ENCODE data around the gene USP34. TPM values are rescaled to one million over a fixed set of nuclear protein-coding genes. Genes with fewer than 3 reads are reported as not detected.

The USP34 gene
- total and polyA plus RNA-seq, 9 of the 15 experiments (the other 6 are each of a cell fraction or from before 2014, with no cell fraction given), result 19.8 to 108 (median 67.8) TPM

GRCh38 chr2:61288070-61288841, 182.6 kb downstream of the USP34 start (continued):
- TF ChIP-seq MCM5 (IDR thresholded peaks at IDR 0.05; ENCODE audit: low read depth), result no peak
- no peak for TF ChIP-seq MED1 (CRISPR knock-in tag; IDR thresholded peaks at IDR 0.05; ENCODE audit: borderline replicate concordance)
- no peak for TF ChIP-seq ZFP30 (CRISPR knock-in tag; IDR thresholded peaks at IDR 0.05; ENCODE audit: borderline replicate concordance)
- TF ChIP-seq ZC3H4 (CRISPR knock-in tag; IDR thresholded peaks at IDR 0.05; ENCODE audit: borderline replicate concordance), result no peak
- TF ChIP-seq, protein P1, sequence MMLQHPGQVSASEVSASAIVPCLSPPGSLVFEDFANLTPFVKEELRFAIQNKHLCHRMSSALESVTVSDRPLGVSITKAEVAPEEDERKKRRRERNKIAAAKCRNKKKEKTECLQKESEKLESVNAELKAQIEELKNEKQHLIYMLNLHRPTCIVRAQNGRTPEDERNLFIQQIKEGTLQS (IDR thresholded peaks at IDR 0.05), result peak; percentile 98
- TF ChIP-seq, protein P1 (CRISPR knock-in tag; conservative IDR thresholded peaks at IDR 0.05), result peak; percentile 54; the same call in 1 of the 2 replicates
- no peak for TF ChIP-seq PHF8 (IDR thresholded peaks at IDR 0.05; ENCODE audit: borderline replicate concordance, low read length)
- TF ChIP-seq MIER1 (IDR thresholded peaks at IDR 0.05; ENCODE audit: low read depth), result no peak
- TF ChIP-seq TRIM25 (IDR thresholded peaks at IDR 0.05; ENCODE audit: borderline replicate concordance), result no peak
- TF ChIP-seq BRD9 (IDR thresholded peaks at IDR 0.05; ENCODE audit: low read depth, partially characterized antibody), result peak; percentile 94
- TF ChIP-seq SOX6 (IDR thresholded peaks at IDR 0.05), result peak; percentile 100
- no peak for TF ChIP-seq ZKSCAN1 (IDR thresholded peaks at IDR 0.05; ENCODE audit: low read depth, low read length)
- TF ChIP-seq, protein P2, sequence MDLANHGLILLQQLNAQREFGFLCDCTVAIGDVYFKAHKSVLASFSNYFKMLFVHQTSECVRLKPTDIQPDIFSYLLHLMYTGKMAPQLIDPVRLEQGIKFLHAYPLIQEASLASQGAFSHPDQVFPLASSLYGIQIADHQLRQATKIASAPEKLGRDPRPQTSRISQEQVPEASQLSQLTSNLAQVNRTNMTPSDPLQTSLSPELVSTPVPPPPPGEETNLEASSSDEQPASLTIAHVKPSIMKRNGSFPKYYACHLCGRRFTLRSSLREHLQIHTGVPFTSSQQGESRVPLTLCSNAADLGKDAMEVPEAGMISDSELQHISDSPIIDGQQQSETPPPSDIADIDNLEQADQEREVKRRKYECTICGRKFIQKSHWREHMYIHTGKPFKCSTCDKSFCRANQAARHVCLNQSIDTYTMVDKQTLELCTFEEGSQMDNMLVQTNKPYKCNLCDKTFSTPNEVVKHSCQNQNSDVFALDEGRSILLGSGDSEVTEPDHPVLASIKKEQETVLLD (IDR thresholded peaks at IDR 0.05), result peak; percentile 61; the same call in 1 of the 2 replicates
- TF ChIP-seq ZNF561 (CRISPR knock-in tag; conservative IDR thresholded peaks at IDR 0.05), result 0 out of 2 replicates have a peak, but pooled peaks have one; percentile 51
- TF ChIP-seq, protein P3, sequence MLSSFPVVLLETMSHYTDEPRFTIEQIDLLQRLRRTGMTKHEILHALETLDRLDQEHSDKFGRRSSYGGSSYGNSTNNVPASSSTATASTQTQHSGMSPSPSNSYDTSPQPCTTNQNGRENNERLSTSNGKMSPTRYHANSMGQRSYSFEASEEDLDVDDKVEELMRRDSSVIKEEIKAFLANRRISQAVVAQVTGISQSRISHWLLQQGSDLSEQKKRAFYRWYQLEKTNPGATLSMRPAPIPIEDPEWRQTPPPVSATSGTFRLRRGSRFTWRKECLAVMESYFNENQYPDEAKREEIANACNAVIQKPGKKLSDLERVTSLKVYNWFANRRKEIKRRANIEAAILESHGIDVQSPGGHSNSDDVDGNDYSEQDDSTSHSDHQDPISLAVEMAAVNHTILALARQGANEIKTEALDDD (IDR thresholded peaks at IDR 0.05), result peak; percentile 96
- TF ChIP-seq, protein P4, sequence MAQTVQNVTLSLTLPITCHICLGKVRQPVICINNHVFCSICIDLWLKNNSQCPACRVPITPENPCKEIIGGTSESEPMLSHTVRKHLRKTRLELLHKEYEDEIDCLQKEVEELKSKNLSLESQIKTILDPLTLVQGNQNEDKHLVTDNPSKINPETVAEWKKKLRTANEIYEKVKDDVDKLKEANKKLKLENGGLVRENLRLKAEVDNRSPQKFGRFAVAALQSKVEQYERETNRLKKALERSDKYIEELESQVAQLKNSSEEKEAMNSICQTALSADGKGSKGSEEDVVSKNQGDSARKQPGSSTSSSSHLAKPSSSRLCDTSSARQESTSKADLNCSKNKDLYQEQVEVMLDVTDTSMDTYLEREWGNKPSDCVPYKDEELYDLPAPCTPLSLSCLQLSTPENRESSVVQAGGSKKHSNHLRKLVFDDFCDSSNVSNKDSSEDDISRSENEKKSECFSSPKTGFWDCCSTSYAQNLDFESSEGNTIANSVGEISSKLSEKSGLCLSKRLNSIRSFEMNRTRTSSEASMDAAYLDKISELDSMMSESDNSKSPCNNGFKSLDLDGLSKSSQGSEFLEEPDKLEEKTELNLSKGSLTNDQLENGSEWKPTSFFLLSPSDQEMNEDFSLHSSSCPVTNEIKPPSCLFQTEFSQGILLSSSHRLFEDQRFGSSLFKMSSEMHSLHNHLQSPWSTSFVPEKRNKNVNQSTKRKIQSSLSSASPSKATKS (CRISPR knock-in tag; IDR thresholded peaks at IDR 0.05), result no peak
- no peak for TF ChIP-seq ILF3 (IDR thresholded peaks at IDR 0.05; ENCODE audit: borderline replicate concordance)
- peak; percentile 64; the same call in 1 of the 2 replicates for TF ChIP-seq ZNF324 (CRISPR knock-in tag; IDR thresholded peaks at IDR 0.05)

Measured in K562 (cell line).